Medulla oblongata (tissue), 1 donor: Measurements from ENCODE around the gene NMD3.
"Not testable (repeated sequence)": the region's sequence is repeated elsewhere in the genome, so short reads cannot be mapped to it uniquely, and the experiment has no call there.

Experiments used
- DNase-seq: peaks from one replicate; pipeline ENCODE4 v3.0.0-alpha.2; 2015; ENCODE audit errors: extremely low spot score

Gene NMD3

DNA sequence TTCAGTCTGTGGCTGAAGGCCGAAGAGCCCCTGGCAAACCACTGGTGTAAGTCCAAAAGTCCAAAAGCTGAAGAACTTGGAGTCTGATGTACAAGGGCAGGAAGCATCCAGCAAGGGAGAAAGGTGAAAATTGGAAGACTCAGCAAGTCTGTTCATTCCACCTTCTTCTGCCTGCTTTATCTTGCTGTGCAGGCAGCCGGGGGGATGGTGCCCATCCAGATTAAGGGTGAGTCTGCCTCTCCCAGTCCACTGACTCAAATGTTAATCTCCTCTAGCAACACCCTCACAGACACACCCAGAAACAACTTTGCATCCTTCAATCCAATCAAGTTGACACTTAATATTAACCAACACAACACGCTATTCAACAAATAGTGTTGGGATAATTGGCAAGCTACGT lies 61.3 kb downstream of the NMD3 start:
- DNase-seq: not testable (repeated sequence)

DNA sequence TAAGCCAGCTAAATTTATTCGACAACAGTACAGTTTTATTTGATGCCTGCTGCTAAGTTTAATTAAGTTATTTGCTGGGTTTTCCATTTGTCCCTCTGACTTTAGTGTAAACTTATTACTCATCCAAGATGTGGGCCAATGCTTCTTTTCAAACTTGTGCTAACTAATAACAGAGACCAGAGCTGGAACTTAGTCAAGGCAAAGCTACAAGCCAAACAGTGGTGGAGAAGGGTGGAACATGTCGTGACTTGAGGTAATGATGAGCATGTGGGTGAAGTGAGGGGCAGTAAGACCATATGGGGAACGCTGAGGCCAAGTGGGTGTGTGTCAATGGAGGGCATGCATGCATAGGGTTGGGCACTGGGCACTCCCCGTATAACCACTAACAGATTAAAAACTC lies 63.9 kb downstream of the NMD3 start:
- no peak for DNase-seq

DNA sequence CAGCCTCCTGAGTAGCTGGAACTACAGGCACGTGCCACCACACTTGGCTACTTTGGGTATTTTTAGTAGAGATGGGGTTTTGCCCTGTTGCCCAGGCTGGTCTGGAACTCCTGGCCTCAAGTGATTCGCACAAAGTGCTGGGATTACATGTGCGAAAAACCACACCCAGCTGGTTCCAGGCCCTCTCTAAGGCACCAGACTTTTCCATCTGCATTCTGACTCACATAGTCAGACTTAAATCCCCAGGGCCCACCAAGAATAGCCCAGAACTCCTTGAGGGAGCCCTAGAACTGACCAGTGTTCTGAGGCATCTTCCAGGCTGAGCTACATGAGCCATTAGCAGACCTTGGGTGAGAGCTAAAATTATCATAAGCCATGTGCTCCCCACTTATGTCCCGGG lies 68.1 kb downstream of the NMD3 start:
- DNase-seq: no peak

DNA sequence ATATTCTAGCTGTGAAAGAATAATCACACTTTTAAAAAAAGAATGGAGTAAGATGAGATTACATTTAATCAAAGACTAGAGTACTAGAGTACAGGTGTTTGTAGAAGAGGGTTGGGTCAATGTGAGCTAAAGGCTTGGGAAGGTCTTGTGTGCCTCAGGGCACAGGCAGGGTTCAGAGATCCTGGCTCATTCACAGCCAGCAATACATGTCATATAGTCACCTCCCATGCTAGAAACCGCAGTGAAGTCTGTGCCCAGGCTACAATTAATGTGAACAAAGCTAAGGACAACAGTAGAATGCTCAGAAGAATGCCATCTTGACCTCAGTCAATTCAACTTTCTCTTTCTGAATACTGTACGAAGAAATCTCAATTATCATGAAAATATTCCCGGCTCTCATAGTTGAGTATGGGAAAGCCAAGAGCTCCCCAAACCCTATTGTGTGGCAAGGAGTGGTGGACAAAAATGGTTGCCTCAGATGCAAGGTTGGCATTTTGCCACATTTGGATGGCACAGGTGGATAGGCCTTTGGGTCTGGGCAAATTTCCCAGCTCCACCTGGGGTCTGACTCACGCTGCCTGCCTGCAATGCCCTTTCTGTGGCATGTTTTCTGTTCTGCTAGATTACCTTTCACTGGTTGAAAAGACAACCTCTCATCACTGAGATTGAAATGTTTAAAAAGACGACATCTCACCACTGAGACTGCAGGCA lies 70.2 kb downstream of the NMD3 start:
- DNase-seq: no peak

DNA sequence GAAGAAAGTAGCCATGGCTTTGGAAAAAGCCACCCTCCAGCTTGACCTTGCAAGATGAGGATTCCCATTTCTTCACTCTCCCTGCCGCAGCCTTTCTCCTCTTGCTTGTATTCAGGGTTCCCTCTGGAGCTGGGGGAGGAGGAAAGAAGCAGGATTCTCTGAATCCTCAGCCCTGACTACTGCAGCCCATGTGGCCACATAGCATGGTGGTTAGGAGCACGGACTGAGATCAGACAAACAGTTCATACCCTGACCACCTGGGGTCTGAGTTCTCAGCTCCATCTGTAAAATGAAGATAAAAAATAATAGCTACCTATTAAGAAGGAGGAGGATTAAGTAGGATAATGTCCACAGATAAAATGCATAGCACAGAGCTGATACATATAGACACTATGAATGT lies 72.3 kb downstream of the NMD3 start:
- no peak for DNase-seq

DNA sequence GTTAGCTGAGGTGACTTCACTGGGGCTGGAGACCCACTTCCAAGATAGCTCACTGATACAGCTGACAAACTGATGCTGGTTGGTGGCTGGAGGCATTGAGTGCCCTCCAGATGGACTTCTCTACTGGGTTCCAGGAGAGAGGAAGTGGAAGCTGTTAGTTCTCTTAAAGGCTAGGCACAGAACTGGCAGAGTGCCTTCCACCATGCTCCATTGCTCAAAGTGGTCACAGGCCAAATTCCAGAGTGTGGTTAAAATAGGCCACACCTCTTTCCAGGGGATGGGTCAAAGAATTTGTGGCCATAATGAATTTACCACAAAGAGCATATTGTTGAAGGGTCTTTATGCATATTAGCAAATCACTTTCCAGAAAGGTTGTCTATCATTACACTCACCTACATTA lies 74.2 kb downstream of the NMD3 start:
- no peak for DNase-seq

DNA sequence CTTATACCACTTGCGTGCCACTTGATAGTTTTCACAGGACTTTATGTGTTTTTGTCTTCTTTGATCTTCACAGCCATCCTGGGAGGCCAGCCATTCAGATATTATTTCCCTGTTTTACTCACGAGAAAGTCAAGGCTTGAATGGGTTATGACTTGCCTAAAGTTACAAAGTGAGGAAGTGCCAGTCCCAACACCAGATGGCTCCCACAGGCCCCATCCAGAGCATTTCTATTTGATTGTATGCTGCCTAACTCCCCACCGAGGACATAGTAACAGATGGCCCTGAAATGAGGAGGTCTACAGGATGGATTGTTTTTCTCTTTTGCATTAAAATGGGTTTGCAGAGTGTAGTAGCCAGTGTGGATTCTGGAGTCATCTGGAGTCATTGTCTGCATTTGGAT lies 75.7 kb downstream of the NMD3 start:
- no peak for DNase-seq
